Measurements from ENCODE around the gene RBM4.

Gene RBM4

DNA sequence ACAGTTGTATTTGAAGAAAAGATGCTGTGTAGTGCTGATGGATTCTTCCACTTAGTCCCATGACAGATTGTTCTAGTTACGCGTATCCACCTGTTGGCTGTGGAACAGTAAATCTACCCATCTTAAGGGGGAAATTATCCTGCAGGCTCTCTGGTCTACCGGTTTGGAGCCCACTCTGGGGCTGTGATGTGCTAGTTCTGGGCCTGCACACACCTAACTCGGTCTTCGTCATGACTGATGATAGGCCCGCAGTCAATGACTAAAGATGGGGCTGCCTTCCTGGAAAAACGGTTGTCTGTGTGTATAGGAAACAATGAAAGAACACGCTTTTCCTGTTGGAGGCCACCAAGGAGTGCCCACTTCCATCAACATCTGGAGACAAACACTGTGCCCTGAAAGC, 45.4 kb downstream of the RBM4 start:
- Mint-ChIP-seq H3K36me3 (no peaks in the 10 kb centered on the region), H3K4me1 (no peaks in the 10 kb centered on the region), H3K27ac (no peak overlapping the region), H3K27me3 (peaks cover 3% of the 10 kb centered on the region), H3K4me3 (no peak overlapping the region), H3K9me3 (no peaks in the 10 kb centered on the region)
- no peak for DNase-seq
- CTCF ChIA-PET: no interaction called here

- no peaks in the 10 kb centered on the region for H3K9me3 Mint-ChIP-seq
- no peaks in the 10 kb centered on the region for H3K36me3 Mint-ChIP-seq
- CTCF ChIA-PET: no interaction called here
- peaks cover 7% of the 10 kb centered on the region for H3K27me3 Mint-ChIP-seq
- H3K4me1 Mint-ChIP-seq: no peaks in the 10 kb centered on the region
- no peak overlapping the region for H3K27ac Mint-ChIP-seq
- no peak overlapping the region for H3K4me3 Mint-ChIP-seq
- DNase-seq: no peak
Observed at GRCh38 chr11:66684635-66685034, 46.1 kb downstream of the RBM4 start.

GRCh38 chr11:66685276-66686099, 47.0 kb downstream of the RBM4 start:
- peaks cover 9% of the 10 kb centered on the region for H3K27me3 Mint-ChIP-seq
- H3K4me1 Mint-ChIP-seq: no peaks in the 10 kb centered on the region
- no peaks in the 10 kb centered on the region for H3K9me3 Mint-ChIP-seq
- H3K36me3 Mint-ChIP-seq: no peaks in the 10 kb centered on the region
- H3K4me3 Mint-ChIP-seq: no peak overlapping the region
- CTCF ChIA-PET: interaction anchor here (0.6 to 1.1 kb wide), 3 partner anchors 106 to 286 kb away, joined by 3 to 4 read pairs (median 3); no protein-coding TSS in a partner anchor
- no peak for DNase-seq
- H3K27ac Mint-ChIP-seq: no peak overlapping the region

DNA sequence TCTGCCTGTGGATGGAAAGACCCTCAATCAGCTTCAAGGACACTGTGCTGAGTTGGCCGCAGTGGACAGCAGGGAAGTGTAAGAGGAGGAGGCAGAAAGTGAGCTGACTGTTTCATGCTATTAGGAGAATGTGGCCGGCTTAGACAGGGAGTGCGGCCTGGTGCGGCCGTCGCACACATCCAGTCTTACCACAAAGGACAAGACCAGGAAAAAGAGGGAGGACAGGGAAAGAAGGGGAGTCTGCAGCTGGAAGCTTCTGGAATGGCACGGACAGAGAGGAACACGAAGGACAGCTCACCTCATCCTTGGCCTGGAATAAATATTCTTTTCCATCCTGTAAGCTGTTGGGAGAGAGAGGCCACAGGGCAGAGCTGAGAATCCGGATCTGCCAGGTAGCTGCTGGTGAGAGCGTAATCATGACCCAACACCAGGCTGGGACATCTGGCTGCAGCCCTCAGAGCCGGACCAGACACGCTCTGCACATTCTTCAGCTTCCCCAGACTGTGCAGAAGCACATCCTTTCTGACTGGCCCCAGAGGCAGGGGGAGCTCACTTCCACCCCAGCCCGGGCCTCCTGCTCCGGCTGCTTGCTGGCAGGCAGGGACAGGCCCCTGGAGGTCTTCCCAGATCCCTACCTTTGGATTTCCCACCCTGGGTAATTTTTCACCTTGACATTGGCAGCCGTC, 47.7 kb downstream of the RBM4 start:
- CTCF ChIA-PET: interaction anchor here (0.6 to 1.1 kb wide), 3 partner anchors 106 to 286 kb away, joined by 3 to 4 read pairs (median 3); no protein-coding TSS in a partner anchor
- H3K27ac Mint-ChIP-seq: no peak overlapping the region
- H3K4me1 Mint-ChIP-seq: no peaks in the 10 kb centered on the region
- peaks cover 9% of the 10 kb centered on the region for H3K27me3 Mint-ChIP-seq
- DNase-seq: no peak
- H3K9me3 Mint-ChIP-seq: no peaks in the 10 kb centered on the region
- no peaks in the 10 kb centered on the region for H3K36me3 Mint-ChIP-seq
- H3K4me3 Mint-ChIP-seq: no peak overlapping the region

- Mint-ChIP-seq H3K27ac (no peak overlapping the region), H3K9me3 (no peaks in the 10 kb centered on the region), H3K27me3 (peaks cover 9% of the 10 kb centered on the region), H3K4me1 (no peaks in the 10 kb centered on the region), H3K4me3 (no peak overlapping the region), H3K36me3 (no peaks in the 10 kb centered on the region)
- peak; percentile 16 for DNase-seq
- CTCF ChIA-PET: no interaction called here
Observed at GRCh38 chr11:66686801-66687750, 48.6 kb downstream of the RBM4 start.

DNA sequence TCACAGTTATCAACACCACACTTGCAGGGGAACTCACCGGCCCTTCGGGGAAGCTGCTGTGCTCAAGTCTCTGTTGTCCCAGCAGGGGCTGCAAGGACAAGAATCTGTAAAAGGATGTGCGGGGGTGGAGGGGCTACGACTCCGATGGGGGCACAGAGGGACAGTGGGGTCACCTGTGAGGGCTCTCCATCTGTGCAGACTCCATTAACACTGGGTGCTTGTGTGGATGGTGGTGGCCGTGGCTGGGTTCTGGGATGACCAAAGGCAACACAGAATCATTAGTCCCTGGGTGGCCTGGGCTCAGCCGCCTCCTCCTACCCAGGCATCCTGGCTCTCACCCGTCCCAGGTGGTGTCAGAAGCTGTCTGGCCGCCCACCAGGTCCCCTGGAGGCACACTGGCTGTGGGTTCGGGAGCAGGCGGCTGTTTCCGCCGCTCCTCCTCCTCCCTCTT, 49.4 kb downstream of the RBM4 start:
- Mint-ChIP-seq H3K4me1 (no peaks in the 10 kb centered on the region), H3K27ac (no peak overlapping the region), H3K9me3 (no peaks in the 10 kb centered on the region), H3K27me3 (peaks cover 9% of the 10 kb centered on the region), H3K4me3 (no peak overlapping the region), H3K36me3 (no peaks in the 10 kb centered on the region)
- CTCF ChIA-PET: no interaction called here
- DNase-seq: no peak

- Mint-ChIP-seq H3K9me3 (no peaks in the 10 kb centered on the region), H3K4me3 (no peak overlapping the region), H3K4me1 (no peaks in the 10 kb centered on the region), H3K27me3 (peaks cover 9% of the 10 kb centered on the region), H3K27ac (no peak overlapping the region), H3K36me3 (no peaks in the 10 kb centered on the region)
- CTCF ChIA-PET: no interaction called here
- DNase-seq: no peak
Observed at GRCh38 chr11:66688561-66689534, 50.3 kb downstream of the RBM4 start.

GRCh38 chr11:66689661-66690590, 51.4 kb downstream of the RBM4 start:
- no peak overlapping the region for H3K27ac Mint-ChIP-seq
- H3K4me3 Mint-ChIP-seq: no peak overlapping the region
- DNase-seq: no peak
- no peaks in the 10 kb centered on the region for H3K9me3 Mint-ChIP-seq
- H3K36me3 Mint-ChIP-seq: no peaks in the 10 kb centered on the region
- CTCF ChIA-PET: no interaction called here
- peaks cover 16% of the 10 kb centered on the region for H3K27me3 Mint-ChIP-seq
- H3K4me1 Mint-ChIP-seq: no peaks in the 10 kb centered on the region

DNA sequence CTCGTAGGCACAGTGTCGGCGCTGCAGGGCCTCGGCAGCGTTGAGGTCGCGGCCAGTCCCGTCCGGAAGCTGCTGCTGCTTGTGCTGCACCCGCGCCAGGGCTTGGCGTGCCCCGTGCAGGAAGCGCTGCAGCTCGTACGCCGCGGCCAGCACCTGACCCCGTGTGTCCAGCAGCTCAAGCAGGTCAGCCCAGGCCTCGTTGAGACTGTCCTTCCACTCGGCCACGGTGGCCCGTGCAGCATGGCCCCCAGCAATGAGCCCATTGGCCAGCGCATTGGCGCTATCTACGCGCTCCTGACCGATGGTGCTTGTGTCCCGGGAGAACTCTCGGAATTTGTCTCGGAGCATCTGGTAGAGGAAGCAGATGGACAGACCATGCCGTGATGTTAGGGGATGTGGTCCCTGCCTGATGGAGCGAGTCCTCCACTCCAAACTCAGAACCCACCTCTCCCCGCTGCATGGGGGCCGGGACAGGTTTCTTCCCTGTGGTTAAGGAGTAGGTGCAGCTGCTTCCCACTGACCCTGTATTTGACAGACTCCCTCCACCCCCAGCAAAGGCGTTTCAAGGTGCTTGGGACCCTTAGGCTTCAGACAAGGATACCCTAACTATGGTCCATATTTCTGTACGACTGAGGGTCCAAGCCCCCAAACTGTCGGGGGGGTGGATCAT, 52.9 kb downstream of the RBM4 start:
- H3K36me3 Mint-ChIP-seq: no peaks in the 10 kb centered on the region
- H3K4me1 Mint-ChIP-seq: no peaks in the 10 kb centered on the region
- no peak for DNase-seq
- no peaks in the 10 kb centered on the region for H3K9me3 Mint-ChIP-seq
- H3K27ac Mint-ChIP-seq: no peak overlapping the region
- no peak overlapping the region for H3K4me3 Mint-ChIP-seq
- CTCF ChIA-PET: interaction anchor here (0.6 to 1.4 kb wide), 3 partner anchors 14 to 361 kb away, joined by 3 read pairs; partner anchors contain the start of gene RBM4B
- peaks cover 16% of the 10 kb centered on the region for H3K27me3 Mint-ChIP-seq

- Mint-ChIP-seq H3K36me3 (no peaks in the 10 kb centered on the region), H3K27ac (no peak overlapping the region), H3K27me3 (peaks cover 16% of the 10 kb centered on the region), H3K4me3 (no peak overlapping the region), H3K4me1 (no peaks in the 10 kb centered on the region), H3K9me3 (no peaks in the 10 kb centered on the region)
- no peak for DNase-seq
- CTCF ChIA-PET: interaction anchor here (0.7 to 6.2 kb wide), 9 partner anchors 15 to 284 kb away, joined by 3 to 47 read pairs (median 3); partner anchors contain the start of gene RBM4B
Observed at GRCh38 chr11:66692446-66692845, 53.9 kb downstream of the RBM4 start.

DNA sequence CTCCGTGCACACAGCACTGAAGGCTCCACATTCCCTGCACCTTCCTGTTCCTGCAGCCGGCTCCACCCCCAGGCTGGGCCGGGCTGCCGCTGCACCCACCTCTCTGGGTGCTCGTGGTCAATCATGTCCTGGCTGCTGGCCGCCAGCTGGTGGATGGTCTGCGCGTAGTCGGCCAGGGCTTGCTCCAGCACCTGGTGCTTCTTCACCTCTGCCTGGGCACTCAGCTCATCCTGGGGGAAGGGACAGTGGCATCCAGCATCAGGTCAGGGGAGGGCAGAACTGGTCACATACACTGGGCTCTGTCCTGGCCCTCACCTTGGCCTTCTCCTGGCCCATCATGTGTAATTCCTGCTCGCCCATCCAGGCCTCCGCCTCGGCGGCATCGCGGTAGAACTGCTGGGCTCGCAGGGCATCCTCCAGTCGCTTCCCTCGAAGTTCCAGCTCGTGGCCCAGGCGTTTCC, 54.4 kb downstream of the RBM4 start:
- H3K9me3 Mint-ChIP-seq: no peaks in the 10 kb centered on the region
- no peak for DNase-seq
- H3K36me3 Mint-ChIP-seq: no peaks in the 10 kb centered on the region
- H3K4me1 Mint-ChIP-seq: no peaks in the 10 kb centered on the region
- H3K27me3 Mint-ChIP-seq: peaks cover 16% of the 10 kb centered on the region
- CTCF ChIA-PET: interaction anchor here (0.7 to 6.2 kb wide), 11 partner anchors 9 to 285 kb away, joined by 3 to 47 read pairs (median 3); partner anchors contain the start of gene RBM4B
- no peak overlapping the region for H3K27ac Mint-ChIP-seq
- H3K4me3 Mint-ChIP-seq: no peak overlapping the region
